Osteocyte (in vitro differentiated cells): ENCODE measurements around the gene PTBP1. TPM values are rescaled to one million over a fixed set of nuclear protein-coding genes. Genes with fewer than 3 reads are reported as not detected.

Experiments used
- DNase-seq: peaks from one replicate; pipeline ENCODE4 v3.0.0; 2021; ENCODE audit warnings: mixed read lengths; ENCODE audit not compliant: unreplicated experiment; ENCODE audit errors: extremely low spot score
- H3K27ac Mint-ChIP-seq: one replicate; pipeline ENCODE4 v1.8.0; 2021; ENCODE audit warnings: mild to moderate bottlenecking, mixed read lengths; ENCODE audit not compliant: unreplicated experiment
- H3K27me3 Mint-ChIP-seq: one replicate; pipeline ENCODE4 v1.8.0; 2021; ENCODE audit warnings: mixed read lengths; ENCODE audit not compliant: unreplicated experiment
- H3K36me3 Mint-ChIP-seq: one replicate; pipeline ENCODE4 v1.8.0; 2021; ENCODE audit warnings: mixed read lengths; ENCODE audit not compliant: unreplicated experiment
- H3K4me1 Mint-ChIP-seq: one replicate; pipeline ENCODE4 v1.8.0; 2021; ENCODE audit warnings: mixed read lengths; ENCODE audit not compliant: unreplicated experiment
- H3K4me3 Mint-ChIP-seq: one replicate; pipeline ENCODE4 v1.8.0; 2021; ENCODE audit warnings: mild to moderate bottlenecking, moderate library complexity, mixed read lengths; ENCODE audit not compliant: unreplicated experiment
- H3K9me3 Mint-ChIP-seq: one replicate; pipeline ENCODE4 v1.8.0; 2021; ENCODE audit warnings: mixed read lengths; ENCODE audit not compliant: unreplicated experiment
- CTCF ChIP-seq: fragments of 200-600 bp; sonication (generic); IDR thresholded peaks from 2 replicates; pipeline ENCODE4 v1.5.0; 2021; ENCODE audit warnings: antibody characterized with exemption, mild to moderate bottlenecking, moderate library complexity
- total RNA-seq: library from RNA; stranded (reverse); gene quantifications from 2 replicates; pipeline ENCODE4 v1.2.1, GENCODE V29; 2021

The PTBP1 gene
- total RNA-seq, 1 donor from 2014 or later: 370 TPM

- DNase-seq: peak; percentile 83
- Mint-ChIP-seq H3K9me3 (no peaks in the 10 kb centered on the region), H3K27ac (no peak overlapping the region), H3K4me1 (peaks cover 20% of the 10 kb centered on the region), H3K4me3 (no peak overlapping the region), H3K27me3 (peaks cover 3% of the 10 kb centered on the region), H3K36me3 (no peaks in the 10 kb centered on the region)
- TF ChIP-seq CTCF: no peak
Measured at GRCh38 chr19:843180-843835, 46.1 kb downstream of the PTBP1 start.

DNA sequence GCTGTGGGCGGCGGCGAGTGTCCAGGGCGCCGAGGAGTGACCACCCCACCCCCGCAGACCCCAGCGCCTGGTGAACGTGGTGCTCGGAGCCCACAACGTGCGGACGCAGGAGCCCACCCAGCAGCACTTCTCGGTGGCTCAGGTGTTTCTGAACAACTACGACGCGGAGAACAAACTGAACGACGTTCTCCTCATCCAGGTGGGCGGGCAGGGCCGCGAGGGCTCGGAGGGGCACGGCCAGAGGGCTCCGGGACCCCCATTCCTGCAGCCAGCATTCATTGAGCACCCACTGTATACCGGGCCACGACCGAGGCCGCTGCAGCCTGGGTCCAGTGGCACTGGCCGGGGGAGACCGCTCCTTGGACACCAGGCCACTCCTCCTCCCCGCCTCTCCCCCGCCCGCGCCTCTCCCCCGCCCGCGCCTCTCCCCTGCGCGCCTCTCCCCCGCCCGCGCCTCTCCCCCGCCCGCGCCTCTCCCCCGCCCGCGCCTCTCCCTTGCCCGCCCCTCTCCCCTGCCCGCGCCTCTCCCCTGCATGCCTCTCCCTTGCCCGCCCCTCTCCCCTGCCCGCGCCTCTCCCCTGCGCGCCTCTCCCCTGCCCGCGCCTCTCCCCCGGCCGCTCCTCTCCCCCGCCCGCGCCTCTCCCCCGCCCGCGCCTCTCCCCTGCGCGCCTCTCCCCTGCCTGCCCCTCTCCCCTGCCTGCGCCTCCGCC, 46.7 kb downstream of the PTBP1 start:
- Mint-ChIP-seq H3K27me3 (peaks cover 3% of the 10 kb centered on the region), H3K4me1 (peaks cover 21% of the 10 kb centered on the region), H3K36me3 (no peaks in the 10 kb centered on the region), H3K9me3 (no peaks in the 10 kb centered on the region), H3K4me3 (no peak overlapping the region), H3K27ac (no peak overlapping the region)
- no peak for DNase-seq
- no peak for TF ChIP-seq CTCF

- no peak for TF ChIP-seq CTCF
- Mint-ChIP-seq H3K4me3 (no peak overlapping the region), H3K4me1 (peaks cover 22% of the 10 kb centered on the region), H3K9me3 (no peaks in the 10 kb centered on the region), H3K36me3 (no peaks in the 10 kb centered on the region), H3K27me3 (peaks cover 3% of the 10 kb centered on the region), H3K27ac (no peak overlapping the region)
- DNase-seq: no peak
Measured at GRCh38 chr19:844546-844971, 47.3 kb downstream of the PTBP1 start.

- Mint-ChIP-seq H3K27me3 (peaks cover 3% of the 10 kb centered on the region), H3K27ac (peak overlapping the region; percentile 31), H3K36me3 (no peaks in the 10 kb centered on the region), H3K4me1 (peaks cover 28% of the 10 kb centered on the region), H3K4me3 (no peak overlapping the region), H3K9me3 (no peaks in the 10 kb centered on the region)
- no peak for TF ChIP-seq CTCF
- no peak for DNase-seq
Measured at GRCh38 chr19:845707-846521, 48.7 kb downstream of the PTBP1 start.
